Effector CD4-positive, alpha-beta T cell (primary cell): Measurements from ENCODE around the gene CSNK1G1.
"Not testable (repeated sequence)": the region's sequence is repeated elsewhere in the genome, so short reads cannot be mapped to it uniquely, and the experiment has no call there.

Experiments
- DNase-seq: peaks from one replicate; pipeline ENCODE4 v3.0.0-alpha.2; 2020

CSNK1G1 gene

GRCh38 chr15:64235552-64235951, 120.4 kb downstream of the CSNK1G1 start:
- DNase-seq: no peak

GRCh38 chr15:64233299-64233698, 122.7 kb downstream of the CSNK1G1 start:
- DNase-seq: no peak

DNA sequence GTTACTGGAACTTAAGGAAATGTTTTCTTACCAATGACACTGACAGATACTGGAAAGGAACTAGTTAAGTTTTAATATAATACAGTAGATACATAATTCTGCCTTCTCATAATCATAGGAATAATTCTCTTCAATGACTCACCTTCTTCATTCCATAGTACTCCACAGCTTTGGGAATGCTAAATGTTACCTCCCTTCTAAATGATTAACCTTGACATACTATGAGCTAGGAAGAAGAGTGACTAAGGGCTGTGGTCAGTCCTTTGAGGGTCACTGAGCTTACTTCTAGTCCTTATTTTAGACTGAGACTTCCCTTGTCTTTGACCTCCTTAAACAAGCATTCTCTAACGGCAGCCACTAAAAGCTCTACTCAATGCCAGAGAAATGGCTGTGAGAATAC, 123.6 kb downstream of the CSNK1G1 start:
- DNase-seq: no peak

GRCh38 chr15:64229129-64229724, 126.7 kb downstream of the CSNK1G1 start:
- no peak for DNase-seq

DNA sequence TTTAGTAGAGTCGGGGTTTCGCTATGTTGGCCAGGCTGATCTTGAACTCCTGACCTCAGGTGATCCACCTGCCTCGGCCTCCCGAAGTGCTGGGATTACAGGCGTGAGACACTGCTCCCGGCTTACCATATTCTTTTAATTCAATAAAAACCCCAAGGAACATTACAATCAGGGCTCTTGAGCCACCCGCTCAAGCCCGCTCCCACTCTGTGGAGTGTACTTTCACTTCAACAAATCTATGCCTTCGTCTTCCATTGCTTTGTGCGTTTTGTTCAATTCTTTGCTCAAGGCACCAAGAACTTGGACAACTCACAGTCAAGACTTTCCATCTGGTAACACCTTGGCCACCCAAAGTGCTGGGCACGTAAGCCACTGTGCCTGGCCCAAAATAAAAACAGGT, 130.2 kb downstream of the CSNK1G1 start:
- no peak for DNase-seq

GRCh38 chr15:64224511-64224910, 131.5 kb downstream of the CSNK1G1 start:
- DNase-seq: no peak

DNA sequence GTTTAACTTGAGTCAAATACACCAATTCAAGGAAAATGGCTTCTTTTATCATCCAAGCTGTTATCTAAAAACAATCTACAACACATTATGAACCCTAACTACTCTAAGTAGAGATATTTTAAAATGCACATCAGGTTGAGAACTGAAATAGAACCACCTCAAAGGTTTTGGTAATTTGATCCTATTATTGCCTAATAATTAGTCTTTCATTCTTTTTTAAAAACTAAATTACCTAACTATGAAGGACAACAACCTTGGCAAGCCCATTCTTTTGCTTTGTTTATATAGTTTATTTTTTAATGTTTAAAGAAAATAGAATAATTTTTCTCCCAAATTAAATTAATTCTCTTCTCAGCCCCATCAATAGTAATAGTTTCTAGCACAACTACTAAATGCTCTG, 132.1 kb downstream of the CSNK1G1 start:
- DNase-seq: no peak

DNA sequence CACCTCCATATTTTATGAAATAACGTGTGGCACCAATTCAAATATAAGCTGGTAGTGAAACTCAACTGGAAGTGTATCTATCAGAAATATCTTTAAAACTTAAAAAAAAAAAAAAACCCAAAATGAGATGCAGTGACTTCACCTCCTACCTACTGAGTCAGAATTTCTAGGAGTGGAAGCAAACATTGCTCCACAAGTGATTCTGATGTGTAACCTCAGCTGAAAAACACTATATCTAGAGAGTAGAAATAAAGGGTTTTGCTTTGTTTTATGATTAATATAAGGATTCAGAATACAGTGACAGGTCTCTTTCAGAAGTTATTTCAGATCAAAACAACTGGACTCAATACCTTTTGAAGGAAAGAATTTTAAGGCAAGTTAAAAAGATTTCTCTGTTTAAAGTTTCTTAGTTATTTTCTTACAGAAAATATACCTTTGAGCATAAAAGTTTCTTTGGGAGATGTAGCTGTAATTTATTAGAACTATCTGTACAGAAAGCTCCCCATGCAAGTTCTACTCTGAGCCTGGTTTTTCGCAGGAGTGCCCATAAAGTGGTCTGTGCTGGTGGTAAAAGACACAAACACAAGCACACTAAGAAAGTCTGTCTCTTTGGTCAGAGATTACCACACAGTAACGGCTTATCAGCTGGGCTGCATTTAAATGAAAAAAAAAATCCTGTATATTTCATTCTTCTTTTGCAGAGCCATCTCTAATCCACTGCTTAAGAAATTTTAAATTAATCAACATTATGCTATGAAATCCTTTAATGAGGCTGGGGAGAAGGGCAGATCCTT, 133.2 kb downstream of the CSNK1G1 start:
- no peak for DNase-seq

DNA sequence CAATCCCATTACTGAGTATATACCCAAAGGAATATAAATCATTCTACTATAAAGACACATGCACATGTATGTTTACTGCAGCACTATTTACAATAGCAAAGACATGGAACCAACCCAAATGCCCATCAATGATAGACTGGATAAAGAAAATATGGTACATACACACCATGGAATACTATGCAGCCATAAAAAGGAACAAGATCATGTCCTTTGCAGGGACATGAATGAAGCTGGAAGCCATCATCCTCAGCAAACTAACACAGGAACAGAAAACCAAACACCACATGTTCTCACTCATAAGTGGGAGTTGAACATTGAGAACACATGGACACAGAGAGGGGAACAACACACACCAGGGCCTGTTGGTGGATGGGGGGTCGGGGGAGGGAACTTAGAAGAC, 134.1 kb downstream of the CSNK1G1 start:
- DNase-seq: not testable (repeated sequence)

DNA sequence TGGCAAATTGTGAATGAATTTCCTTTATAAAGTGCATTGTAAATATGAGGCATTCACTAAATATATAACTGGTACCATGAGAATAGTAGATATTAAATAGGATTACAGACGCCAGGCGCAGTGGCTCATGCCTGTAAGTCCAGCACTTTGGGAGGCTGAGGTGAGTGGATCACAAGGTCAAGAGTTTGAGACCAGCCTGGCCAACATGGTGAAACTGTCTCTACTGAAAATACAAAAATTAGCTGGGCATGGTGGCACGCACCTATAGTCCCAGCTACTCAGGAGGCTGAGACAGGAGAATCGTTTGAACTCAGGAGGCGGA, 138.6 kb downstream of the CSNK1G1 start:
- DNase-seq: not testable (repeated sequence)

DNA sequence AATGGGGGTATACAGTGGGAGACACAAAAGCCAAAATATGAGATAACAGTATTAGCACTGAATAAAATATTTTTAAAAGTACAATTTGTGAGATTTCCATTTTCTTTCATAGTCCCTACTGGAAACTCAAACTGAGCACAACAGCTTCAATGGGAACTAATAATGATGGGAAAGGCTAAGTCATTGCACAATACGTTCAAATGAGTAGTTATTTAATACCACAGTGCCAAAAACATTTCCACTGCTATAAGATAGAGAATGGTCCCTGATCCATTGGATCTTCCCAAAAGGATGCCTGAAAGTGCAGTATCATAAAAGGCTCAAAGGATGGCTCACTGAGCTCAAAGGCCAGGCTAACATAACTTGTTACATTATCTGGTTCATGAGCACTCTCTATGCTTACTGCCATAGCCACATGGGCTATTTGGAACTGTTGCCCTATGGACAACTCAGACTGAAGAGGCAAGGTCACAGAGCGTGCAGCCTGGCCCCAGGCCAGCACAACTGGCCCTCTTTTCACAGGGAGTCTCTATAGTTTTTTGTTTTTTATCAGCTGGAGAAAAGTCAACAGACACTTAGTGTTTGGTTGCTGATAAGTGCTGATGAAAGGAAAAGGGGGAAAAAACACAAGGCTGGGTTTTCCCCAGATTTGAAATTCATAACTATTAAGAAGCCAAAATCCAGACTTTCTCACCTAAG, 139.1 kb downstream of the CSNK1G1 start:
- DNase-seq: no peak

- DNase-seq: no peak
Measured at GRCh38 chr15:64216196-64216595, 139.8 kb downstream of the CSNK1G1 start.

DNA sequence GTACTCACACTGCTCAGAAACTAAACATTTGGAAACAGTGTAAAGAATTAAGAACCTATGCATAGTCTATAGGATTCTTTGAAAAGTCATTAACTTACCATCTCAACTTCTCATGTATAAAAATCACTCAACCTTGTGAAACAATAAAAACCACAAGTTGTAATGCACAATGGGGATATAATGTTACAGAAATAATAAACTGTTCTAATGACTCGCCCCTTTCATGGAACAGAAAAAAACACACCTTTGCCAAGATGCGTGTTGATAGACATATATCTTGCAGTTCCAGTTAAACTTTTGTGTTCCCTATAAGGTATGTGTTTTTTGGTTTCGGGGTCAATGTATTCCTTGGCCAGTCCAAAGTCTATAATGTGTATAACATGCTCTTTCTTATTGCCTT, 142.3 kb downstream of the CSNK1G1 start:
- no peak for DNase-seq

GRCh38 chr15:64211696-64212095, 144.3 kb downstream of the CSNK1G1 start:
- DNase-seq: no peak

- DNase-seq: no peak
Measured at GRCh38 chr15:64210371-64210770, 145.6 kb downstream of the CSNK1G1 start.

DNA sequence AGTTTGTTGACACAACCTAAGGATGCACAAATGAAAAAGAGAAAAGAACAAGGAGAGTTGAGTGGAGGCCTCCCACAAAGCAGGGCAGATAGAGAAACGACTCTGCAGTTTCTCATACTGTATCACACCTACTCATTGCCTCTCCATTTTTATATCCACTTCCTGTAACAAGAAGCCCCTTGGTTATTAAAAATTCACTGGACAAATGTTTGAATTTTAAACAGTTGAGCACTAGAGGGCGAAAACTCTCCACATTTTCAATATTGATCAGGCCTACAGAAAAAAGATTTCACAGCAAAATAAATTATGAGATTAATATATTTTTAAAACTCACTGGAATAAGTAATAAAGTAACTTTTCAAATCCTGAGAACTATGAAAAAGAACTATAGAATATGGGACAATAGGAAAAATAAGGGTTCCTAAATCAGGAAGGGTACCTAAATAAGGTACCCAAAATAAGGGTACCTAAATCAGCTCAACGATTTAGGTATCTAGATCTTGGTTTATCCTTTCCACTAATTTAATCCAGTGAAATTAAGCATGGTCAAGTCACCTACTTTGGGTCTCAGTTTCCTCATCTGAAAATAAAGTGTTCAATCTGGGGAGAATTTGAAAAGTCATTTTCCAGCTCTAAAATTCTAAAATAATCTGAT, 146.2 kb downstream of the CSNK1G1 start:
- no peak for DNase-seq

GRCh38 chr15:64205202-64205601, 150.8 kb downstream of the CSNK1G1 start:
- DNase-seq: no peak

GRCh38 chr15:64197425-64197824, 158.5 kb downstream of the CSNK1G1 start:
- no peak for DNase-seq

GRCh38 chr15:64193971-64194370, 162.0 kb downstream of the CSNK1G1 start:
- no peak for DNase-seq

DNA sequence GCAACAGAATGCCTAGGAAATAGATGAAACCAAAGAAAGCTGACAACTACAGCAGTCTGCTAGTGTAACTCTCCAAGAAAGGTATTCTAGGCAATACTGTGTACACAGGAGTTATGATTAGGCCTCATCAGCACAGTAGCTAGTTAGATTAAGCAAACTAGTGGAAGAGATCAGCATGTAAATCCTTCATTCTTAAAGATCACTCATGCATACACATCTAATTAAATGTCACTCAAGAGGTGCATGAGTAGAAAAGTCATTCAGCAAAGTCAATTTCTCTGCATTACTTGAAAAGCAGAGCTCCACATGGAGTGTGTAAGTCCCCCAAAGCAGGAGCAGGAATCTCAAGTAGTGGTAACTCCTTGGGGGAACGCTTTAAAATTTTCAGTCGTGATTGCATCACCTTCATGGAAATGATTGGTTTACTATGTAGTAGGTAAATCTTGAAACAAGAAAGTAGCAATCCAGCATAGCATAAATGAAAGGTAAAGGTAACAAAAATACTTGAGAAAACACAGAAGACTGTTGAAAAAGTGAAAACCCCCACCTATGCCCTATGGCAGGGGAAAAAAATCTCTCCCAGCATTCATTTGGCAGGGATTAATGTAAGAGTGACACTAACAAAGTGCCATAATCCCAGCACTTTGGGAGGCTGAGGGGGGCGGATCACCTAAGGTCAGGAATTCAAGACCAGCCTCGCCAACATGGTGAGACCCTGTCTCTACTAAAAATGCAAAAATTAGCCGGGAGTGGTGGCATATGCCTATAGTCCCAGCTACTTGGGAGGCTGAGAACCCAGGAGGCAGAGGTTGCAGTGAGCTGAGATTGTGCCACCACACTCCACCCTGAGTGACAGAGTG, 163.8 kb downstream of the CSNK1G1 start:
- no peak for DNase-seq

- no peak for DNase-seq
Measured at GRCh38 chr15:64187396-64188191, 168.4 kb downstream of the CSNK1G1 start.
